ENCODE measurements around the gene NUAK1.

Gene NUAK1

GRCh38 chr12:106170285-106170684 is 31.5 kb upstream of the NUAK1 start:
- DNase-seq (ENCODE audit: low read depth) = peak; percentile 78
- TF ChIP-seq CTCF (IDR thresholded peaks at IDR 0.05; ENCODE audit: control insufficient read depth, insufficient read depth, low read depth, low read length, missing control alignments) = no peak
- no peak overlapping the region for H3K4me3 ChIP-seq (ENCODE audit: control insufficient read depth, low read depth, low read length)

GRCh38 chr12:106163712-106164111 is 25.0 kb upstream of the NUAK1 start:
- no peak overlapping the region for H3K4me3 ChIP-seq (ENCODE audit: control insufficient read depth, low read depth, low read length)
- no peak for DNase-seq (ENCODE audit: low read depth)
- no peak for TF ChIP-seq CTCF (IDR thresholded peaks at IDR 0.05; ENCODE audit: control insufficient read depth, insufficient read depth, low read depth, low read length, missing control alignments)

- no peak for TF ChIP-seq CTCF (IDR thresholded peaks at IDR 0.05; ENCODE audit: control insufficient read depth, insufficient read depth, low read depth, low read length, missing control alignments)
- DNase-seq (ENCODE audit: low read depth) = no peak
- H3K4me3 ChIP-seq (ENCODE audit: control insufficient read depth, low read depth, low read length) = no peak overlapping the region
Measured at GRCh38 chr12:106161491-106161890, 22.7 kb upstream of the NUAK1 start.

- no peak for TF ChIP-seq CTCF (IDR thresholded peaks at IDR 0.05; ENCODE audit: control insufficient read depth, insufficient read depth, low read depth, low read length, missing control alignments)
- no peak for DNase-seq (ENCODE audit: low read depth)
- no peak overlapping the region for H3K4me3 ChIP-seq (ENCODE audit: control insufficient read depth, low read depth, low read length)
Measured at GRCh38 chr12:106160915-106161314, 22.2 kb upstream of the NUAK1 start.

GRCh38 chr12:106157802-106158201 is 19.0 kb upstream of the NUAK1 start:
- no peak for TF ChIP-seq CTCF (IDR thresholded peaks at IDR 0.05; ENCODE audit: control insufficient read depth, insufficient read depth, low read depth, low read length, missing control alignments)
- no peak overlapping the region for H3K4me3 ChIP-seq (ENCODE audit: control insufficient read depth, low read depth, low read length)
- DNase-seq (ENCODE audit: low read depth) = no peak

GRCh38 chr12:106154751-106155273 is 16.1 kb upstream of the NUAK1 start:
- H3K4me3 ChIP-seq (ENCODE audit: control insufficient read depth, low read depth, low read length) = no peak overlapping the region
- TF ChIP-seq CTCF (IDR thresholded peaks at IDR 0.05; ENCODE audit: control insufficient read depth, insufficient read depth, low read depth, low read length, missing control alignments) = no peak
- DNase-seq (ENCODE audit: low read depth) = no peak

- TF ChIP-seq CTCF (IDR thresholded peaks at IDR 0.05; ENCODE audit: control insufficient read depth, insufficient read depth, low read depth, low read length, missing control alignments) = no peak
- H3K4me3 ChIP-seq (ENCODE audit: control insufficient read depth, low read depth, low read length) = no peak overlapping the region
- no peak for DNase-seq (ENCODE audit: low read depth)
Measured at GRCh38 chr12:106152334-106152733, 13.6 kb upstream of the NUAK1 start.

Measured in AG09309 (cell line).